Activated CD4-positive, alpha-beta T cell treated with anti-CD3 and anti-CD28 coated beads, Interleukin-2, Interleukin-4, amounts not matched to agents 100 ng/mL and 50 ng/mL, durations not matched to agents 16 hours and 8 hours (primary cell): Measurements from ENCODE around the gene VWA8.
"Not testable (repeated sequence)": the region's sequence is repeated elsewhere in the genome, so short reads cannot be mapped to it uniquely, and the experiment has no call there.

Source experiments
- DNase-seq: peaks from one replicate; pipeline ENCODE4 v3.0.0-alpha.2; 2020; ENCODE audit warnings: low spot score

VWA8 gene

DNA sequence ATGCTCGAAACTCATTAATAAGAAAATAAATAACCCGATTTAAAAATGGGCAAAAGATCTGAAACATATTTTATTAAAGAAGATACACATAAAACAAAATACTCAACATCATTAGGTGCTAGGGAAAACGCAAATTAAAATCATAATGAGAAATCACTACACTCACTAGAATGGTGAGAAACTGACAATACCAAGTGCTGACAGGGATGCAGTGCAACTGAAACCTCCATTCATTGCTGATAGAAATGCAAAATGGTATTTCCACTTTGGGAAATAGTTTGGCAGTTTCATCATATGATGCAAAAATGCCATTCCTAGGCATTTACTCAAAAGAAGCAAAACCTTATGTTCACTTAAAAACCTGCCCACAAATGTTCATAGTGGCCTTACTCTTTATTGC lies 278.1 kb downstream of the VWA8 start:
- DNase-seq, result no peak

- no peak for DNase-seq
Measured at GRCh38 chr13:41682001-41682400, 278.9 kb downstream of the VWA8 start.

DNA sequence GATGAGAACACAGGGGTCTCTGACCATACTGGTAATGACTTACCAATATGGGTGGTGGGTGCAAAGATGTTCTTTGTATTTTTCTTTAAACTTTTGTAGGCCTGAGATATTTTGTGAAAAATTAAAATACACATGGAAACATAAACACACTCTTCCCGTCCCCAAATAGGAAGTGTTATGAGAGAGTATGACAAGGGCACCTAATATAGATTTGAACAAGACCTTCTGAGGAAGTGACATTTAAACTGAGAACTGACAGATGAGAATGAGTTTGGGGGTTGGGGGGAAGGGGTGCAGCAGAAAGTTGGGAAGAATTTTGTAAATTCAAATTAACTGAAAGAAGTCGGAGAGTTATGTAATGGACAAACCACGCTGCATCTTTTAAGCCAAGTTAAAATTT lies 279.3 kb downstream of the VWA8 start:
- DNase-seq, result no peak

- no peak for DNase-seq
Measured at GRCh38 chr13:41680900-41681299, 280.0 kb downstream of the VWA8 start.

GRCh38 chr13:41678848-41679247 lies 282.1 kb downstream of the VWA8 start:
- no peak for DNase-seq

GRCh38 chr13:41678249-41678648 lies 282.7 kb downstream of the VWA8 start:
- no peak for DNase-seq

DNA sequence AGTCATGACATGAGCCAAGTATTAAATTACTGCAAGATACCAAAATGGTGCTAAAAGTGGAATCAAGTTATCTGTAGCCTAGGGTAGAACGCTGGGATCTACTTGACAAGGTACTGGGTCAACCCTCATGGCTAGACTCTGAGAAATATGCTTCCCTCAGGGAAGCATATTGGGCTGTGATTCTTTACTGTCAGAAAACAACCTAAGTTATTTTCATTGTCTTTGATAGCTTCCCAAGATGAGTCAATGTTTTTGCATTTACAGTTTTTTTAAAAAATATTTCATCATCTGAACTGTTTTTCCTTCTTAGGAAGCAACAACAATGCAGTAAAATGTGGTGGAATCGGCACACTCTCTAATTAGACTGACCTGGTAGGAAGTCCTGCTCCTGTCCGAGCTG lies 285.6 kb downstream of the VWA8 start:
- no peak for DNase-seq

DNA sequence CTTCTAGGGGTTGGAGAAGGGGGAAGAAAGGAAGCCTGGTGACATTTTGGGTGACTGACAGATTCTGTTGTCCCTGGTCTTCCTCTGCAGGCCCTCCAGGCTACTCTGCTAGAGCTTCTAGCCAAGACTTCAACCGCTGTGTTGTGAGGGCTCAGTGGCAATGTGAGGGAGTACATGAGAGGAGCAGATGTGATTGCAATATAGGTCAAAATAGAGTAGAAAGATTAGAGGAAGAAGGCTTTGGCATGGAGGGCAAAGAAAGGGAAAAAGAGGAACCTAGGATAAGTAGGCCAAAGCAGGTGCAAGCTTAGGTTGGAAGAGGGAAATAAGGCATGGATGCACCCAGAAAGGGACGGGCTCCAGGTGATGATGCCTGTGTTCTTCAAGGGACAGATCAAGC lies 286.7 kb downstream of the VWA8 start:
- no peak for DNase-seq

DNA sequence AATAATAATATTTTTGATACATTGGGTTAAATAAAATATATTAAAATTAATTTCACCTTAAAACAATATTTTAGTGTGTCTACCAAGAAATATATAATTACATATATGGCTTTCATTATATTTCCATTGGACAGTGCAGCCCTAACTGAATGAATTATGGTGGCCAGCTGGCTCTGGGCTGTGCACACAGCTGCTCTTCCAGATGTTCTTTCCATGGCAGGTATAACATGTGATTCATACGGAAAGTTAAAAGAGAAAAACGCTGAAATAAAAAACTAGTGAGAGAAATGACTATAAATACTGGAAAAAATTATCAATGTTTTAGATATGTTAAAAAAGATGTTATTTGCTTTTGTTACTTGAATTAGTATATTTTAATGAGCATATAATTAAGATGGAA lies 287.3 kb downstream of the VWA8 start:
- DNase-seq, result no peak

GRCh38 chr13:41670873-41671443 lies 290.0 kb downstream of the VWA8 start:
- no peak for DNase-seq

GRCh38 chr13:41668130-41668757 lies 292.7 kb downstream of the VWA8 start:
- peak; percentile 56 for DNase-seq

DNA sequence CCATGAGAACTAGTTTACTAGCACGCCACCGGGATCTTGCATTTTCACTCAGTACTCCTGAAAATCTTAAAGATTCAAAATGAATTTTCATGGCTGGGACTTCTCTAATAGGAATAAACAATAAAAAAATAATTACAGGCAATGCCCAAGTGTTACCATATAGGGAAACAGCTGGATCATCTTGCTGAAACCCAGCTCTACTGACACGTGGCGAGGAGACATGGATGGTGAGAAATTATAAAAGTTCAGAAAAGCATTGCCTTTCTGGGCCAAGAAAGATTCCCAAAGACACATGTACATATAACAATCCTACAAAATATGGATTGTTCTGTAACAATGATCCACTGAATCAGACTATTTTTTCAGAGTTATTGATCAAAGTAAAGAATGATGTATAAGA lies 294.3 kb downstream of the VWA8 start:
- DNase-seq, result no peak

- no peak for DNase-seq
Measured at GRCh38 chr13:41660411-41660810, 300.5 kb downstream of the VWA8 start.

- no peak for DNase-seq
Measured at GRCh38 chr13:41658057-41658661, 302.8 kb downstream of the VWA8 start.

DNA sequence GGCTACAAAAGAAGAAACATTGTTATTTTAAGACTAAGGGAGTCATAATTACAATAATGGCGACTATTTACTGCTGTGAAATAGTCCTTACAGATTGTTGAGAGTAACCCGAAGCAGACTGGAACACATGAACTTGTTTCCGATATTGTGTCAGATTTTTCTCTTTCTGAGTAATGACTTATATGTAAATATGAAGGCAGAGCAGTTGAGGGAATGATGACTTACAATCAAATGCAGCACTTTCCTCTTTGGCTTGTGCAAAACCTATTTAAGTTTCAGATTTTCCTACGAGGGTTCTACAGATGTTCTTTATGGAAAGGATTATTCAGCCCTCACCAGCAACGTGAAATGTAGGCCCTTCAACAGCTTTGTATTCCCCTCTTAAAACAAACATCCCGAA lies 304.9 kb downstream of the VWA8 start:
- DNase-seq, result peak; percentile 11

- no peak for DNase-seq
Measured at GRCh38 chr13:41654796-41655195, 306.1 kb downstream of the VWA8 start.

GRCh38 chr13:41652735-41653361 lies 308.1 kb downstream of the VWA8 start:
- peak; percentile 11 for DNase-seq

GRCh38 chr13:41651413-41652058 lies 309.4 kb downstream of the VWA8 start:
- no peak for DNase-seq

DNA sequence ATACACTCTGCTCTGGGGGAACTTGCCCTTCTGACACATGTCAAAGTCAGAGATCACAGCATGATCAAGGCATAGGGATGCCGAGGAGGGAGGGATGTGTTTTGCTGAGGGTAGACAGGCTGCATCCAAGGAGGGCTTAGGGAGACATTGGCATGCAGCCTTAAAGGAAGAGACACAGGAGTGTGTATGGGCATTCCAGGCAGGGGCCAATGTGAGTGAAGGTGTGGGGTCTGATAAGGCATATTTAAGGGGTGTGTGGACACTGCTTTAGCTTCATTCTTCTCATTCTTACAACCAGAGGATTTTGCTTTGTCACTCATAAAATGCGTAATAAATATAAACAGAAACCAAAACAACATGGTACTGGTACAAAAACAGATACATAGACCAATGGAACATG lies 310.2 kb downstream of the VWA8 start:
- DNase-seq, result no peak

GRCh38 chr13:41649659-41650058 lies 311.2 kb downstream of the VWA8 start:
- no peak for DNase-seq

DNA sequence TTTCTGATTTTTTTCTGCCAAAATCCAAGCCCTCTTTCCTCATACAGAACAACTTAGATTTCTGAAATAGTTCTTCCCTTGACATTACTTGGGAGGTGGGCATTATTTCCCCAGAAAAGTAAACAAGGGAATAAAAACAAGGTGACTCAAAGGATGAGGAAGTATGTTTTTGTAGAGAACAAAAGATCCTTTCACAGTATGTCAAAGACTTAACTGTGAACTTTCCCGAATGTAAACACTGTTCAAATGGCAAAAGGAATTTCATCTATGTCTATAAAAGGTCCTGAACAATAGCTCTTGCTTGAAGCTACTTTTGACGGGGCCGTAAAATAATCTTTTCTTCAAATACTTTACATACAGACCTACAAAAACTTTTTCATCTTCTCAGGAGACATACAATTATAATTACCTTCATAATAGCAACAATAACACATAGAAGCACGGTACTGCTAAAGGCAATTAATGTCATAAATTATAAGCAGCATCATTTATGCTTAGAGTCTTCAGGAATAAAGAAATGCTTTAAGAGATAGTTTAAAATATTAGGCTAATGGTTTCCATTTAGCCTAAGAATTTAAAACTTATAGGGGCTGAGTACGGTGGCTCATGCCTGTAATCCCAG lies 312.5 kb downstream of the VWA8 start:
- DNase-seq, result no peak

DNA sequence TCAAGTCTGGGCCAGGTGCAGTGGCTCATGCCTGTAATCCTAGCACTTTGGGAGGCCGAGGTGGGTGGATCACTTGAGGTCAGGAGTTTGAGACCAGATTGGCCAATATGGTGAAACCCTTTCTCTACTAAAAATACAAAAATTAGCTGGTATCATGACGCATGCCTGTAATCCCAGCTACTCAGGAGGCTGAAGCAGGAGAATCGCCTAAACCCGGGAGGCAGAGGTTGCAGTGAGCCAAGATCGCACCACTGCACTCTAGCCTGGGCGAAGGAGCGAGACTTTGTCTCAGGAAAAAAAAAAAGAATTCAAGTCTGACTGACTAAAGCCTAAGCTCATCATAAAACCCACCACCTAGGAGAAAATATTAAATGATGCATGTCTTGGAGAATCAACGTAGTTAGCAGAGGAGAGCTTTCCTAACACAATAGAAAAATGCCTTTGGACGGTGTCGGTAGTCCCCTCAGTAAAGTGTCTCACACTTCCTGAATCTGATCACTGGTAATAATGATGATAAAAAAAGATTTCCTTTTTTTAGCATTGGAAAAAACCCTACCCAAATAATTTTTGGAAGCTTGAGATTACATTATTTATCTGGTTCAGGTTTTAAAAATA lies 313.1 kb downstream of the VWA8 start:
- not testable (repeated sequence) for DNase-seq
